Measurements from ENCODE around the gene GUSB. TPM values are rescaled to one million over a fixed set of nuclear protein-coding genes. Genes with fewer than 3 reads are reported as not detected.

GUSB gene
- total and polyA plus RNA-seq, 9 of the 15 experiments (the other 6 are each of a cell fraction or from before 2014, with no cell fraction given): 22.7 to 102 (median 60.1) TPM

DNA sequence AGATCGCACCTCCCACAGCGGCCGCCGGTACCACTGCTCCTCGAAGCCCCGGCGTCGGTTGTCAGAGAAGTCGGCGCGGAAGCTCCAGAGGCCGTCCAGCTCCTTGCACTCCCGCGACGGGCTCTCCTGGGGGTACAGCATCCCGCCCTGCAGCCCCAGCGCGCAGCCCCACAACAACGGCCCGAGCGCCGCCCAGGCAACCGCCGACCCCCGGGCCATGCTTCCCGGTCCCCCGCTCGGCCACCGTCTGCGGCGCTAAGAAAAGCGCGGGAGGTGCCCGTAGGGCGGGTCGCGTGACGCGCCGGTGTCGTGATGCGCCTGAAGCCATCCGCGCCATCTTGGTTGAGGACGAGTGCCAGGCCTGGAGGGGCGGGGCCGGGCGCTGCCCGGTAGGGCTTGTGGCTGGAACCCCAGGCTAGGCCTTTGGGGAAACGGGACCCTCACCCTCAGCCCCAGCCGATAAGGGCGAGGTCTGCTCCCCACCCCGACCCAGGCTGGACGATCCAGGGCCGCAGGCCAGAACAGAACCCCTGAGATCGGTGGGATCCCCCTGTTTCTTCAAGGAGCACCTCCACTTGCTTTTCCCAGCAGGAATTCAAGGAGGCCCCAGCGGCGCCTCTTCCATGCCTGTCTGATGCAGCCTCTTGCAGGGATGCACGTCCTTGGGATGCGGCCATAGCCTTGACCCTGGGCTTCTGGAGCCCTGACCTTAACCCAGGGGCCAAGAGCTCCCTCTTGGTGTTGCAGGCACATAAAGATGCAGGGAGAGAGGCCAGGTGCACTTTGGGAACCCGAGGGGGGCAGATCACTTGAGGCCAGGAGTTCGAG, at the start of gene GUSB (continued):
- TF ChIP-seq, protein P1, sequence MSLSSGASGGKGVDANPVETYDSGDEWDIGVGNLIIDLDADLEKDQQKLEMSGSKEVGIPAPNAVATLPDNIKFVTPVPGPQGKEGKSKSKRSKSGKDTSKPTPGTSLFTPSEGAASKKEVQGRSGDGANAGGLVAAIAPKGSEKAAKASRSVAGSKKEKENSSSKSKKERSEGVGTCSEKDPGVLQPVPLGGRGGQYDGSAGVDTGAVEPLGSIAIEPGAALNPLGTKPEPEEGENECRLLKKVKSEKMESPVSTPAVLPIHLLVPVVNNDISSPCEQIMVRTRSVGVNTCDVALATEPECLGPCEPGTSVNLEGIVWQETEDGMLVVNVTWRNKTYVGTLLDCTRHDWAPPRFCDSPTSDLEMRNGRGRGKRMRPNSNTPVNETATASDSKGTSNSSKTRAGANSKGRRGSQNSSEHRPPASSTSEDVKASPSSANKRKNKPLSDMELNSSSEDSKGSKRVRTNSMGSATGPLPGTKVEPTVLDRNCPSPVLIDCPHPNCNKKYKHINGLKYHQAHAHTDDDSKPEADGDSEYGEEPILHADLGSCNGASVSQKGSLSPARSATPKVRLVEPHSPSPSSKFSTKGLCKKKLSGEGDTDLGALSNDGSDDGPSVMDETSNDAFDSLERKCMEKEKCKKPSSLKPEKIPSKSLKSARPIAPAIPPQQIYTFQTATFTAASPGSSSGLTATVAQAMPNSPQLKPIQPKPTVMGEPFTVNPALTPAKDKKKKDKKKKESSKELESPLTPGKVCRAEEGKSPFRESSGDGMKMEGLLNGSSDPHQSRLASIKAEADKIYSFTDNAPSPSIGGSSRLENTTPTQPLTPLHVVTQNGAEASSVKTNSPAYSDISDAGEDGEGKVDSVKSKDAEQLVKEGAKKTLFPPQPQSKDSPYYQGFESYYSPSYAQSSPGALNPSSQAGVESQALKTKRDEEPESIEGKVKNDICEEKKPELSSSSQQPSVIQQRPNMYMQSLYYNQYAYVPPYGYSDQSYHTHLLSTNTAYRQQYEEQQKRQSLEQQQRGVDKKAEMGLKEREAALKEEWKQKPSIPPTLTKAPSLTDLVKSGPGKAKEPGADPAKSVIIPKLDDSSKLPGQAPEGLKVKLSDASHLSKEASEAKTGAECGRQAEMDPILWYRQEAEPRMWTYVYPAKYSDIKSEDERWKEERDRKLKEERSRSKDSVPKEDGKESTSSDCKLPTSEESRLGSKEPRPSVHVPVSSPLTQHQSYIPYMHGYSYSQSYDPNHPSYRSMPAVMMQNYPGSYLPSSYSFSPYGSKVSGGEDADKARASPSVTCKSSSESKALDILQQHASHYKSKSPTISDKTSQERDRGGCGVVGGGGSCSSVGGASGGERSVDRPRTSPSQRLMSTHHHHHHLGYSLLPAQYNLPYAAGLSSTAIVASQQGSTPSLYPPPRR (CRISPR knock-in tag; IDR thresholded peaks at IDR 0.05; ENCODE audit: borderline replicate concordance): 0 out of 2 replicates have a peak, but pooled peaks have one; percentile 27
- TF ChIP-seq TAF1 (IDR thresholded peaks at IDR 0.05; ENCODE audit: control insufficient read depth, extremely low read depth, insufficient read depth, low read length, severe bottlenecking) (peak; percentile 94), CREB1 (IDR thresholded peaks at IDR 0.05) (peak; percentile 98), CREB1 (CRISPR knock-in tag; IDR thresholded peaks at IDR 0.05) (peak; percentile 99), KLF1 (tag; IDR thresholded peaks at IDR 0.05) (peak; percentile 94), SIX5 (IDR thresholded peaks at IDR 0.05; ENCODE audit: borderline replicate concordance in 1 of 2, insufficient read depth in 1 of 2, low read depth in 1 of 2, low read length in 2 of 2) (peak; percentile 93 to 95), MYBL2 (IDR thresholded peaks at IDR 0.05; ENCODE audit: low read depth) (no peak), MYBL2 (CRISPR knock-in tag; IDR thresholded peaks at IDR 0.05; ENCODE audit: borderline replicate concordance) (no peak), TCF3 (CRISPR knock-in tag; IDR thresholded peaks at IDR 0.05) (peak; percentile 45), ZNF282 (CRISPR knock-in tag; IDR thresholded peaks at IDR 0.05) (peak; percentile 57; the same call in 1 of the 2 replicates), RBM22 (IDR thresholded peaks at IDR 0.05; ENCODE audit: low read depth, low read length, poor library complexity, severe bottlenecking) (peak; percentile 80)
- TF ChIP-seq, protein P2, sequence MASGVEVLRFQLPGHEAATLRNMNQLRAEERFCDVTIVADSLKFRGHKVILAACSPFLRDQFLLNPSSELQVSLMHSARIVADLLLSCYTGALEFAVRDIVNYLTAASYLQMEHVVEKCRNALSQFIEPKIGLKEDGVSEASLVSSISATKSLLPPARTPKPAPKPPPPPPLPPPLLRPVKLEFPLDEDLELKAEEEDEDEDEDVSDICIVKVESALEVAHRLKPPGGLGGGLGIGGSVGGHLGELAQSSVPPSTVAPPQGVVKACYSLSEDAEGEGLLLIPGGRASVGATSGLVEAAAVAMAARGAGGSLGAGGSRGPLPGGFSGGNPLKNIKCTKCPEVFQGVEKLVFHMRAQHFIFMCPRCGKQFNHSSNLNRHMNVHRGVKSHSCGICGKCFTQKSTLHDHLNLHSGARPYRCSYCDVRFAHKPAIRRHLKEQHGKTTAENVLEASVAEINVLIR (CRISPR knock-in tag; IDR thresholded peaks at IDR 0.05): peak; percentile 96
- TF ChIP-seq, protein P3, sequence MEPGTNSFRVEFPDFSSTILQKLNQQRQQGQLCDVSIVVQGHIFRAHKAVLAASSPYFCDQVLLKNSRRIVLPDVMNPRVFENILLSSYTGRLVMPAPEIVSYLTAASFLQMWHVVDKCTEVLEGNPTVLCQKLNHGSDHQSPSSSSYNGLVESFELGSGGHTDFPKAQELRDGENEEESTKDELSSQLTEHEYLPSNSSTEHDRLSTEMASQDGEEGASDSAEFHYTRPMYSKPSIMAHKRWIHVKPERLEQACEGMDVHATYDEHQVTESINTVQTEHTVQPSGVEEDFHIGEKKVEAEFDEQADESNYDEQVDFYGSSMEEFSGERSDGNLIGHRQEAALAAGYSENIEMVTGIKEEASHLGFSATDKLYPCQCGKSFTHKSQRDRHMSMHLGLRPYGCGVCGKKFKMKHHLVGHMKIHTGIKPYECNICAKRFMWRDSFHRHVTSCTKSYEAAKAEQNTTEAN (CRISPR knock-in tag; IDR thresholded peaks at IDR 0.05): peak; percentile 32; the same call in 1 of the 2 replicates
- TF ChIP-seq, protein P4, sequence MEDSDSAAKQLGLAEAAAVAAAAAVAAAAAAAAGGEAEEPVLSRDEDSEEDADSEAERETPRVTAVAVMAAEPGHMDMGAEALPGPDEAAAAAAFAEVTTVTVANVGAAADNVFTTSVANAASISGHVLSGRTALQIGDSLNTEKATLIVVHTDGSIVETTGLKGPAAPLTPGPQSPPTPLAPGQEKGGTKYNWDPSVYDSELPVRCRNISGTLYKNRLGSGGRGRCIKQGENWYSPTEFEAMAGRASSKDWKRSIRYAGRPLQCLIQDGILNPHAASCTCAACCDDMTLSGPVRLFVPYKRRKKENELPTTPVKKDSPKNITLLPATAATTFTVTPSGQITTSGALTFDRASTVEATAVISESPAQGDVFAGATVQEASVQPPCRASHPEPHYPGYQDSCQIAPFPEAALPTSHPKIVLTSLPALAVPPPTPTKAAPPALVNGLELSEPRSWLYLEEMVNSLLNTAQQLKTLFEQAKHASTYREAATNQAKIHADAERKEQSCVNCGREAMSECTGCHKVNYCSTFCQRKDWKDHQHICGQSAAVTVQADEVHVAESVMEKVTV (CRISPR knock-in tag; IDR thresholded peaks at IDR 0.05): peak; percentile 15; the same call in 1 of the 2 replicates

Data from K562 (cell line).